HG02678 (cell line): Measurements from ENCODE around the gene AFM.
"Not testable (repeated sequence)": the region's sequence is repeated elsewhere in the genome, so short reads cannot be mapped to it uniquely, and the experiment has no call there.

Experiments
- ATAC-seq: cut with Tn5 transposase; IDR thresholded peaks from one replicate; pipeline ENCODE4 v1.9.1; 2021; ENCODE audit warnings: mild to moderate bottlenecking, moderate library complexity; ENCODE audit not compliant: unreplicated experiment

AFM gene

DNA sequence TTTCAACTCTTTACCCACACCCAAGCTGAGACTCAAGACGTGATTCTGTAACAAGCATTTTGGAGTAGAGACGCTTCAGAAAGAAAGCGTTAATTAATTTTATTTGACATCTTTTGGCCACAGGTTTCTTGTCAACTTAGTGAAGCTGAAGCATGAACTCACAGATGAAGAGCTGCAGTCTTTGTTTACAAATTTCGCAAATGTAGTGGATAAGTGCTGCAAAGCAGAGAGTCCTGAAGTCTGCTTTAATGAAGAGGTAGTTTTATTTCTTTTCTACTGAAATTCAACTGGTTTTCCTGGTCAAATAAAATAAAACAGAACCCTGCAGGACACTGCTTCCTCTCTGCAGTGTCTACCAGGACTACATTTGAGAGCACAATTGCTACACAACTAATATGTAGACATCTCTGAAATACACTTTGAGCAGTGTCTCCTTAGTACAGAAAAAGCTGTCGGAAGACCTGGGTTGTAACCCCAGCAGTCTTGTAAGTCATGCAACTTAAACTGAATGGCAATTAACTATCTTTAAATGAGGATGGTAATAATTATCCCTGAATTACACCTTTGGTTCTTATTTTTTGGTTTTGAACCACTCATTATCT, 20.2 kb downstream of the AFM start:
- ATAC-seq, result no peak

DNA sequence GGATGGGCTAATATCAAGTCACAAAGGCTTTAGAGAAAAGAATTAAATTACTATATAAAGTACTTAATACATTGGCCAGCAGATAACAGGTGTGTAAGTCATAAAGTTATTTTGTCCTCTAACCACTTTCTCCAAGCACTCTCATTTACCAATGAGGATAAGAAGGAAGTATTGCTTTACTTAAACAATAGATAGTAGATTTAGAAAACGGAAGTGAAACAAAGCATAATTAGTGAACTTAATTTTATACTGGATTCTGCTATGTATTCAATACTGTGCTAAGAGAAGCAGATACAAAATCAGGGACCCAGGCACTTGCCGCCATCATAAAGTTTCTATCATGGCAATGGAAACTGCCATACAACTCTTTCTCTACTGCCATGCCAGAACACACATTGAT, 24.0 kb downstream of the AFM start:
- no peak for ATAC-seq

DNA sequence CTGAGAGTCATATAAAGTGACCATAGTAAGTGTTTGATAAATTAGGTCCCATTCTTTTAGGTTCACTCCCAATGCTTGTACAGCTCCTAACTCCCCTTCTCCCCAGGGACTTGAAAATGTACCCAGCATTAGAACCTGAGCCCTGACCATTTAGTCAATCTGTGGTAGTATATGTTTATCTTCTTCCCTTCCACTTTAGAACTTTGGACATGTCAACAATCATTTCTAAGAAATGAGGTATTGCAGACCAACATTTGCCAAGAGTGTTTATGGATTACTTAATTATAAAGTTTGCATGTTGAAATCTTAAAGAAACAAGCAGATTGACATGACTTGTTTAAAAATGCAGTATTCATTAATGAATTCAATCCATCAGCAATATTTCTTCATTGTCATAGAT, 26.0 kb downstream of the AFM start:
- no peak for ATAC-seq

GRCh38 chr4:73508651-73509050, 27.1 kb downstream of the AFM start:
- ATAC-seq, result no peak

DNA sequence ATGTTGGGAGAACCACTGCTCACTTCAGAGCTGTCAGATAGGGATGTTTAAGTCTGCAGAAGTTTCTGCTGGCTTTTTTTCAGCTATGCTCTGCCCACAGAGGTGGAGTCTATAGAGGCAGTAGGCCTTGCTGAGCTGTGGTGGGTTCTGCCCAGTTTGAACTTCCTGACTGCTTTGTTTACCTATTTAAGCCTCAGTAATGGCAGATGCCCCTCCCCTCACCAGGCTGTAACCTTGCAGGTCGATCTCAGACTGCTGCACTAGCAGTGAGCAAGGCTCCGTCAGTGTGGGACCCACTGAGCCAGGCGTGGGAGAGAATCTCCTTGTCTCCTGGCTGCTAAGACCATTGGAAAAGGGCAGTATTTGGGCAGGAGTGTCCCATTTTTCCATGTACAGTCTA, 36.8 kb downstream of the AFM start:
- no peak for ATAC-seq

DNA sequence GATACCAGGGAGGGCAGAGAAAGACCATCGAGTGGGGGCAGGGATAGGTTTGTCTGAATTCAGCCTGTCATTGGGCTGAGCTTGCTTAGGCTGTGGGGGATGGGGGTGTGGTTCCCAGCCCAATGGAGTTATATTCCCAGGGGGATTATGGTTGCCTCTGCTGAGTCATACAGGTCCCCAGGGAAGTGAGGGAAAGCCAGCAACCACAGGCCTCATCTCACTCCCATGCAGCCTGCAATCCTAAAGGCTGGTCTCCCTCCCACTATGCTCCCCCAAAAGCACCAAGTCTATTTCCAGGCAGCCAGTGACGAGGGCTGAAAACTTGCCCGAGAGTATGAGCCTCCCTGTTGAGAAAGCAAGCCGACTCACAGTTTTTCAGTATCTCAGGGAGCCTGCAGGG, 39.3 kb downstream of the AFM start:
- ATAC-seq, result no peak

- ATAC-seq, result no peak
Observed at GRCh38 chr4:73523126-73523525, 41.6 kb downstream of the AFM start.

- ATAC-seq, result no peak
Observed at GRCh38 chr4:73525611-73526010, 44.1 kb downstream of the AFM start.

DNA sequence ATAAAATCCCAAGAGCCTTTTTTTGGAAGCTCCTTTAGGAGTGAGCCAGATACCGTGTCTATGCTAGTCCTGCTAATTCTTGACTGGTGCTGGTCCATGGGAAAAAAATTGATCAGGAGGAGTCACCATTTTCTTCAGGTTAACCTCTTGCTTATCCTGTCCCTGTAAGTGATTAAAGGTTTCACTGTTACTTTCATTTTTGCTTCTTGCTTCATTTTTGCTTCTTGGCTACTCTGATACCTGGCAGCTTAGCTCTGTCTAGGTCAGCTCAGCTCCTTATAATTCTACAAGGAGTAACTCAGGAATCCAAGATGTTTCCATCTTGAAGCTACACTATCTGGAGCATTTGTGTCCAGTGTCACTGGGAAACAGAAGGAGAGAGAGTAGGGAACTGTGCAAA, 45.7 kb downstream of the AFM start:
- ATAC-seq, result peak; percentile 58

DNA sequence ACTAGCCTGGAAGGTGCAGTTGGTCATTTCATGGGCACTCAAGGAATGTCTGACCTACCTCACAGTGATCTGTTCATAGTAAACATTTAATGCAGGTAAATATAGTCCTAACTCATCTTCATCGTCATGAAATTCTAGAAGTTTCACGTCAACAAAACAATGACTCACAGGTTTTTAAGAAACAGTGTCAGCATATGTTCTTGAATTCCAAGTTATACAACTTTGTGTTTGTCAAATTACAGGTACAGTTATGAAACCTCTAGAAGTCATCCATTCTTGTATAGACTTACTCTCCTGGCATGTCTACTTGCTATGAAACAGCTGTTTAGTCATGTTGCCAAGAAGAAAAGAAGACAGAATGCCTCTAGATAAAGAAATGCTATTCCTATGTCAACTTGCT, 46.6 kb downstream of the AFM start:
- ATAC-seq, result no peak

DNA sequence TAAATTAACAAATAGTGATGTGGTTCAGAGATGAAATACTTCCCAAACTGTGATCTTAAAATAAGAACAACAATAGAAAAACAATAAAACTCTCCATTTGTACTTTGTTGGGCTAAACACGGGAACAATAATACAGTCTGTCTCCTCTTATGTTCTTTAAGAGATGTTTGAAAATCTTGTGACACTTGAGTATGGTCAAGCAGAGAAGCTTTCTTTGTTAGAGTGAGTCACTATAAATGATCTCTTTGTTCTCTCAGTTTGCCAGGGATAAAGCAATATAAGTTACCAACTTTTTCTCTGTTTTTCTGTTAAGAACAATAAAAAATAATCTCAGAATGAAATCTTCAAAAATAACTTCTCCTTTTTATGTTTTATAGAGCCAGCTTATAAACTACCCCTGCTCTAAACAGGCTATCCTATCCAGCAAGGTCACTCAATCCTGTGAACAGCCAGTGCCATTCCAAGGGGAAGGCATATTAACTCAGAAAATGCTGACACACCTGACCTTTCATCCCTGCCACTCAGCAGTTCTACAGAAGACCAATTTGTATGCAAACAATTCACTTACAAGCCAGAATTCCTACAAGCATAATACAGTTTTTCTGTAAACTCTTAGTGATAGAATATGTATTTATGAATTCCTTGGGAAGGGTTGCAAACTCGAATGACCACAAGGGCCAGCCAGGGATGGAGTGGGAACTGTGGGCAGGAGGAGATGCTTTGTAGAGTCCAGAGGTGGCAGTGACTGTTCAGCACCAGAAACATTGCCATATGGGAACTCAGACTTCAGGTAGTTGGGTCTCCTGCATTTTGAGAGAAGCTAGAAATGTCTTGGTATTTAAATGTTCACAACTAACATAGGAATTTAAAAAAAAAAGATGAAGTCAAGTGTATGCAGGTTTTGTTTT, 52.2 kb downstream of the AFM start:
- ATAC-seq, result no peak

DNA sequence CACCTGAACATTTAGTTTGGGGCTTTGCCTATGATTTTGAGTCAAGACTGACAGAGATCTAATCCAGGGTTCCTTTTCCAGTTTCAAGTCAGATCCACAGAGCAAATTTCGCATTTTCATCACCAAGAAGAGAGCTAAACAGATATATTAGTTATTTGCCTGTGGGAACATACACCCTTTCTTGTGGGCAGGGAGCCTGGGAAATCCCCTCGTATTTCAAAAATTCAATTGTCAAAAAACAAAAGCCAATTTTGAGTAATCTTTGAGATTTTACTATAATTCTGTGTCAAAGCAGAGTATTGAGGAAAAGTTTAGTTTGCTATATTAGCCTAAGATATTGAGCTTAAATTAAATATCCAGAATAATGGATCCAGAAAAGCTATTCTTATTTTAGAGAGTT, 56.6 kb downstream of the AFM start:
- no peak for ATAC-seq

GRCh38 chr4:73539386-73539785, 57.8 kb downstream of the AFM start:
- no peak for ATAC-seq

DNA sequence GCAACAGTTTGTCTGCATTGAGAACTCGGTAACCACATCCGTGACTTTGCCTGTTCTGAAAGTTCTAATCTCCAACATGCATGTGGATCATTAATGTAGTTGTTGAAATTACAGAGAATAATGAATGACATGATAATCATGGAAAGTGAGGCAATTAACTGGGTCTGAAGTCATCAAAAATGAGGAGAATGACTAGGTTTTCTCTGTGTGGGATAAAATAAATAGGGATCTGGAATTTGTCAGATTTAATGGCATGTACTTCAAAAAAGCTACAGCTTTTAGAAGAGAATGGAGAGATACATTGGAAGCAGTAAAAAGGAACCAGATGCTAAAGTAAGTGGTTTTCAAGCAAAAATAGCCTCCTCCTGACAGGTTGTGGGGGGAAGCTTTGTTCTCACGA, 59.3 kb downstream of the AFM start:
- no peak for ATAC-seq

- ATAC-seq, result no peak
Observed at GRCh38 chr4:73541251-73541650, 59.7 kb downstream of the AFM start.

GRCh38 chr4:73544620-73545019, 63.1 kb downstream of the AFM start:
- no peak for ATAC-seq

DNA sequence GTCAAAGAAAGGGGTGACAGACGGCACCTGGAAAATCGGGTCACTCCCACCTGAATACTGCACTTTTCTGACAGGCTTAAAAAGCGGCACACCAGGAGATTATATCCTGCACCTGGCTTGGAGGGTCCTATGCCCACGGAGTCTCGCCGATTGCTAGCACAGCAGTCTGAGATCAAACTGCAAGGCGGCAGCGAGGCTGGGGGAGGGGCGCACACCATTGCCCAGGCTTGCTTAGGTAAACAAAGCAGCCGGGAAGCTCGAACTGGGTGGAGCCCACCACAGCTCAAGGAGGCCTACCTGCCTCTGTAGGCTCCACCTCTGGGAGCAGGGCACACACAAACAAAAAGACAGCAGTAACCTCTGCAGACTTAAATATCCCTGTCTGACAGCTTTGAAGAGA, 69.3 kb downstream of the AFM start:
- ATAC-seq, result not testable (repeated sequence)
